Activated CD4-positive, alpha-beta T cell treated with anti-CD3 and anti-CD28 coated beads, Interleukin-2, Interleukin-4, amounts not matched to agents 100 ng/mL and 50 ng/mL, durations not matched to agents 16 hours and 8 hours (primary cell): ENCODE measurements around the gene ADCY2.

Experiments used
- DNase-seq: peaks from one replicate; pipeline ENCODE4 v3.0.0-alpha.2; 2020; ENCODE audit warnings: low spot score

Gene ADCY2

GRCh38 chr5:7516253-7516652 is 120.3 kb downstream of the ADCY2 start:
- no peak for DNase-seq

GRCh38 chr5:7517006-7517405 is 121.1 kb downstream of the ADCY2 start:
- no peak for DNase-seq

- no peak for DNase-seq
Measured at GRCh38 chr5:7518947-7519560, 123.1 kb downstream of the ADCY2 start.

- no peak for DNase-seq
Measured at GRCh38 chr5:7519564-7519963, 123.6 kb downstream of the ADCY2 start.

- no peak for DNase-seq
Measured at GRCh38 chr5:7529880-7530279, 133.9 kb downstream of the ADCY2 start.

GRCh38 chr5:7533941-7534340 is 138.0 kb downstream of the ADCY2 start:
- no peak for DNase-seq

GRCh38 chr5:7534505-7534904 is 138.6 kb downstream of the ADCY2 start:
- no peak for DNase-seq

GRCh38 chr5:7537573-7537972 is 141.6 kb downstream of the ADCY2 start:
- no peak for DNase-seq

- DNase-seq, result no peak
Measured at GRCh38 chr5:7539571-7539970, 143.6 kb downstream of the ADCY2 start.

- DNase-seq, result no peak
Measured at GRCh38 chr5:7540736-7541485, 145.0 kb downstream of the ADCY2 start.

- DNase-seq, result no peak
Measured at GRCh38 chr5:7541898-7542297, 146.0 kb downstream of the ADCY2 start.

- no peak for DNase-seq
Measured at GRCh38 chr5:7546555-7546954, 150.6 kb downstream of the ADCY2 start.

GRCh38 chr5:7548596-7548995 is 152.7 kb downstream of the ADCY2 start:
- DNase-seq, result no peak

GRCh38 chr5:7565559-7565958 is 169.6 kb downstream of the ADCY2 start:
- no peak for DNase-seq

- no peak for DNase-seq
Measured at GRCh38 chr5:7576023-7576715, 180.2 kb downstream of the ADCY2 start.

GRCh38 chr5:7577381-7577780 is 181.4 kb downstream of the ADCY2 start:
- DNase-seq, result no peak

- DNase-seq, result no peak
Measured at GRCh38 chr5:7578071-7578470, 182.1 kb downstream of the ADCY2 start.

- no peak for DNase-seq
Measured at GRCh38 chr5:7584749-7585148, 188.8 kb downstream of the ADCY2 start.

GRCh38 chr5:7585807-7586206 is 189.9 kb downstream of the ADCY2 start:
- no peak for DNase-seq

- no peak for DNase-seq
Measured at GRCh38 chr5:7586480-7586879, 190.5 kb downstream of the ADCY2 start.

- no peak for DNase-seq
Measured at GRCh38 chr5:7589800-7590199, 193.9 kb downstream of the ADCY2 start.

GRCh38 chr5:7592910-7593309 is 197.0 kb downstream of the ADCY2 start:
- DNase-seq, result no peak

GRCh38 chr5:7597059-7597642 is 201.2 kb downstream of the ADCY2 start:
- DNase-seq, result no peak
